Psoas muscle (tissue), 8 donors: ENCODE data around the gene PLEKHM3. TPM values are rescaled to one million over a fixed set of nuclear protein-coding genes. Genes with fewer than 3 reads are reported as not detected.

Experiments used
- ATAC-seq, 4 donors: fragments of 200-7000 bp; cut with Tn5 transposase; one replicate each; pipeline ENCODE4 v1.9.1; 2020; ENCODE audit warnings: moderate library complexity in 3 of 4, mild to moderate bottlenecking in 2 of 4
- DNase-seq, 2 donors: peaks; one replicate each; pipeline ENCODE4 v3.0.0-alpha.2; 2020
- H3K27ac ChIP-seq: fragments of 200-600 bp; one replicate; pipeline ENCODE4 v1.8.0; 2022
- H3K27me3 ChIP-seq, 3 donors: fragments of 200-600 bp in 1 of 3; one replicate each; pipeline versions ENCODE4 v1.6.1 to v1.8.0; 2013 to 2022; ENCODE audit warnings: low read length in 2 of 3, mild to moderate bottlenecking in 2 of 3, moderate library complexity in 1 of 3; ENCODE audit not compliant: insufficient read depth in 3 of 3
- H3K36me3 ChIP-seq, 2 donors: fragments of 200-600 bp in 1 of 2; one replicate each; pipeline versions ENCODE4 v1.6.1 to v1.8.0; 2013 to 2022; ENCODE audit warnings: low read depth in 1 of 2, mild to moderate bottlenecking in 1 of 2, moderate library complexity in 1 of 2; ENCODE audit not compliant: insufficient read depth in 1 of 2
- H3K4me1 ChIP-seq: fragments of 200-600 bp; one replicate; pipeline ENCODE4 v1.8.0; 2022
- H3K4me3 ChIP-seq: fragments of 200-600 bp; one replicate; pipeline ENCODE4 v1.8.0; 2022; ENCODE audit warnings: mild to moderate bottlenecking
- H3K9me3 ChIP-seq: fragments of 200-600 bp; one replicate; pipeline ENCODE4 v1.8.0; 2022
- CTCF ChIP-seq: fragments of 200-600 bp; IDR thresholded peaks from one replicate; pipeline ENCODE4 v1.8.0; 2022; ENCODE audit warnings: antibody characterized with exemption
- whole genome bisulfite sequencing, 3 donors: extraction: QIAGEN DNeasy Blood & Tissue Kit; methylation state at CpG; one replicate each; pipeline versions ENCODE4 v1.1.6 to v1.1.7; 2013; 5-methylcytosine and 5-hydroxymethylcytosine counted together
- intact Hi-C, 2 donors: fragments of 100-400 bp; cut with DNase I; formaldehyde crosslinking; loops; one replicate each; pipeline versions ENCODE4 v1.11.0 to v1.14.2; 2022
- polyA plus RNA-seq, 3 donors: library from polyadenylated mRNA; stranded (reverse); fragments of 200-250 nt; gene quantifications; one replicate each; pipeline ENCODE4 v1.2.3, GENCODE V29; 2013
- total RNA-seq, 4 donors: library from RNA; stranded (reverse); fragmentation: NEBNext Ultra II Directional in 2 of 4; extraction: Animal tissue kit (Norgen Biotek cat#: 25700) in 2 of 4; gene quantifications; one replicate each; pipeline versions ENCODE4 v1.2.1 to v1.2.4, GENCODE V29; 2021 to 2023
- donor health status: healthy with polysubstance abuse.
- donor health status: DM: no; HTN: no; CAD: no; lungs with moderate emphysema.
- donor health status: Bipolar disorder and iron deficiency.
- donor health status: healthy.
- donor health status: DM: yes; HTN: yes; CAD: no.
- donor health status: DM: no; HTN: no; CAD: no.
- donor health status: DM: no; HTN: no; CAD: no.
- donor health status: DM: yes; HTN: yes; CAD: no.

PLEKHM3 gene
- total and polyA plus RNA-seq, 7 donors = 1.1 to 5.7 (median 4.0) TPM

GRCh38 chr2:207831584-207832248 is 193.6 kb downstream of the PLEKHM3 start:
- ATAC-seq = no peak
- no peak overlapping the region for H3K27ac ChIP-seq
- peaks cover 0 to 13% of the 10 kb centered on the region in 2 donors for H3K36me3 ChIP-seq
- TF ChIP-seq CTCF = no peak
- DNase-seq = no peak
- no peaks in the 10 kb centered on the region for H3K27me3 ChIP-seq
- intact Hi-C loops = no loop called here
- no peaks in the 10 kb centered on the region for H3K9me3 ChIP-seq
- H3K4me1 ChIP-seq = peaks cover 5% of the 10 kb centered on the region
- WGBS, 3 donors = 97 to 98% (median 98%) methylated on average over 8 of the region's 8 CpGs
- no peak overlapping the region for H3K4me3 ChIP-seq

- H3K27me3 ChIP-seq = no peaks in the 10 kb centered on the region
- ATAC-seq (no peak), DNase-seq (no peak)
- H3K4me1 ChIP-seq = peaks cover 2% of the 10 kb centered on the region
- no peak overlapping the region for H3K4me3 ChIP-seq
- intact Hi-C loops = no loop called here
- no peak overlapping the region for H3K27ac ChIP-seq
- peaks cover 0 to 13% of the 10 kb centered on the region in 2 donors for H3K36me3 ChIP-seq
- H3K9me3 ChIP-seq = no peaks in the 10 kb centered on the region
- TF ChIP-seq CTCF = no peak
- WGBS, 3 donors = 95 to 98% (median 96%) methylated on average over 15 of the region's 15 CpGs
These were observed 194.4 kb downstream of the PLEKHM3 start for GRCh38 chr2:207830778-207831438.

GRCh38 chr2:207828361-207829057 is 196.8 kb downstream of the PLEKHM3 start:
- WGBS, 3 donors = 85 to 89% (median 89%) methylated on average over 12 of the region's 12 CpGs
- intact Hi-C loops = no loop called here
- H3K4me3 ChIP-seq = no peak overlapping the region
- peaks cover 17% of the 10 kb centered on the region for H3K4me1 ChIP-seq
- no peak overlapping the region for H3K27ac ChIP-seq
- TF ChIP-seq CTCF = no peak
- DNase-seq (no peak), ATAC-seq (no peak)
- no peaks in the 10 kb centered on the region for H3K27me3 ChIP-seq
- H3K9me3 ChIP-seq = no peaks in the 10 kb centered on the region
- H3K36me3 ChIP-seq = peaks cover 0 to 13% of the 10 kb centered on the region in 2 donors

- WGBS, 3 donors = 36 to 62% (median 51%) methylated on average over 4 of the region's 4 CpGs
- Histone ChIP-seq H3K27ac (no peak overlapping the region), H3K4me3 (no peak overlapping the region), H3K36me3 (peaks cover 0 to 13% of the 10 kb centered on the region in 2 donors), H3K27me3 (no peaks in the 10 kb centered on the region), H3K4me1 (peaks cover 17% of the 10 kb centered on the region), H3K9me3 (no peaks in the 10 kb centered on the region)
- ATAC-seq (peak in 1 of 4 donors; percentile 18), DNase-seq (no peak)
- intact Hi-C loops = no loop called here
- no peak for TF ChIP-seq CTCF
These were observed 199.3 kb downstream of the PLEKHM3 start for GRCh38 chr2:207825978-207826377.
